ENCODE data around the gene SMKR1.

SMKR1 gene

DNA sequence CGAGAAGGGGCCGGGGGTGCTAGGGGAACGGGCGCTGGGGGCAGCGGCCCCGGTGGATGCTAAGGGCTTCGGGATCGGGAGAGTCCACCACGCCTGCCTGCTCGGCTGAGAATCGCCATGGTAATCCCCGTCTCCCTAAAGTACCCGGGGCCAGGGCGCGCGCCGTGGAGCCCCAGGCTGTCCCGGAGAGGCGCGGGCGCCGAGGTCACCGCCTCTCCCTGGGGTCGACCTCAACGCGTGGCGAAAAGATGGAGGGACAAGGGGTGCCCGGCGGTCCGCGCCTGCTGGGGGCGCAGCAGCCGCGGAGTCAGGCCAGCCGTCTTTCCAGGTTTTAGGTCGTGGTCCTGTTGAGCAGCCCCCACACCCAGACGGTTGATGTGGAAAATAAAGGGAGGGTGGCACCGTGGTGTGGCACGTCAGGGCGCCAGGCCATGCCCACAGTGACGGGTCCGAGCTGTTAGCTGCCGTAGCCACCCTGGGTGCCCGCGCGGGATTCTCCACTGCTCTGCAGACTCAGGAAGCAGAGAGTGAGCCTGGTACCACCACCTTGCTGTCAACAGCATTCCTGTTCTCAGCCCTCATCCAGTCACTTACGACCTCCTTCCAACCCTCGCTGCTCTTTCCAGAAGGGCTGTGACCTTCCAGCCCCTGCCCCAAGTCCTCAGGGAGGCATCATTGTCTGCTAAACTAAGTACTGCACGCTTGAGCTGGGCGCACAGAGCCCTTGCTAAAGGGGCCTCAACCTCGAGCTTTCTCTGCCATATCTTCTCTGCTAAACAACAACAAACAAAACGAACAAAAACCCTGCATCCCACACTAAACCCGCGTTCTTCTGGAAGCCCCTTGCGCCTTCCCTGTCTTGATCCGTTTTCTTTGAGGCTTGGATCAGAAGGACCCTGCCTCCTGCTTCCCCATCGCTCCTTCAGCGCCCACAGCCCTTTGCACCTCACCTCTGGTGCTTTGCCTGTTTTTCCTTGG is 666 bp downstream of the SMKR1 start:
- peaks cover 4% of the 10 kb centered on the region for H3K4me1 ChIP-seq (ENCODE audit: control insufficient read depth, insufficient read depth, low read length)
- H3K36me3 ChIP-seq (ENCODE audit: control insufficient read depth, insufficient read depth, low read length): no peaks in the 10 kb centered on the region
- H3K27ac ChIP-seq (ENCODE audit: low read depth, low read length): no peak overlapping the region
- H3K9me3 ChIP-seq (ENCODE audit: control insufficient read depth, insufficient read depth, low read length): no peaks in the 10 kb centered on the region
- H3K9ac ChIP-seq (ENCODE audit: low read depth, low read length): no peak overlapping the region
- peaks cover 36% of the 10 kb centered on the region for H3K27me3 ChIP-seq (ENCODE audit: control insufficient read depth, insufficient read depth, low read length)
- peak overlapping the region; percentile 69 for H3K4me3 ChIP-seq (ENCODE audit: low read depth, low read length)

DNA sequence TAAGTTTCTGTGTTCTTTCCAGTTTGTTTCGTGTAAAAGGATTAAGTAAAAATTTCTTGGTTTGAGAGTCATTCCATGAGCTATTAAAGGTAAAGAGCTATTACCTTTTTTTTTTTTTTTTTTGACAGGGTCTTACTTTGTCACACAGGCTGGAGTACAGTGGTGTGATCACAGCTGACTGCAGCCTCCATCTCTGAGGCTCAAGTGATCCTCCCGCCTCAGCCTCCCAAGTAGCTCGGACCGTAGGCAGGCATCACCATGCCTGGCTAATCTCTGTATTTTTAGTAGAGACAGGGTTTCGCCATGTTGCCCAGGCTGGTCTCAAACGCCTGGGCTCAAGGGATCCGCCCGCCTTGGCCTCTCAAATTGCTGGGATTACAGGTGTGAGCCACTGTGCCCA is 1.4 kb downstream of the SMKR1 start:
- Histone ChIP-seq H3K9me3 (ENCODE audit: control insufficient read depth, insufficient read depth, low read length) (no peaks in the 10 kb centered on the region), H3K27ac (ENCODE audit: low read depth, low read length) (no peak overlapping the region), H3K27me3 (ENCODE audit: control insufficient read depth, insufficient read depth, low read length) (peaks cover 36% of the 10 kb centered on the region), H3K4me3 (ENCODE audit: low read depth, low read length) (no peak overlapping the region), H3K9ac (ENCODE audit: low read depth, low read length) (no peak overlapping the region), H3K36me3 (ENCODE audit: control insufficient read depth, insufficient read depth, low read length) (no peaks in the 10 kb centered on the region), H3K4me1 (ENCODE audit: control insufficient read depth, insufficient read depth, low read length) (peaks cover 4% of the 10 kb centered on the region)

GRCh38 chr7:129512192-129512591 is 9.9 kb downstream of the SMKR1 start:
- Histone ChIP-seq H3K27me3 (ENCODE audit: control insufficient read depth, insufficient read depth, low read length) (no peaks in the 10 kb centered on the region), H3K4me3 (ENCODE audit: low read depth, low read length) (no peak overlapping the region), H3K4me1 (ENCODE audit: control insufficient read depth, insufficient read depth, low read length) (peaks cover 12% of the 10 kb centered on the region), H3K27ac (ENCODE audit: low read depth, low read length) (no peak overlapping the region), H3K9me3 (ENCODE audit: control insufficient read depth, insufficient read depth, low read length) (no peaks in the 10 kb centered on the region), H3K36me3 (ENCODE audit: control insufficient read depth, insufficient read depth, low read length) (no peaks in the 10 kb centered on the region), H3K9ac (ENCODE audit: low read depth, low read length) (no peak overlapping the region)

- Histone ChIP-seq H3K36me3 (ENCODE audit: control insufficient read depth, insufficient read depth, low read length) (no peaks in the 10 kb centered on the region), H3K4me1 (ENCODE audit: control insufficient read depth, insufficient read depth, low read length) (peaks cover 12% of the 10 kb centered on the region), H3K9me3 (ENCODE audit: control insufficient read depth, insufficient read depth, low read length) (no peaks in the 10 kb centered on the region), H3K27me3 (ENCODE audit: control insufficient read depth, insufficient read depth, low read length) (no peaks in the 10 kb centered on the region), H3K9ac (ENCODE audit: low read depth, low read length) (no peak overlapping the region), H3K27ac (ENCODE audit: low read depth, low read length) (no peak overlapping the region), H3K4me3 (ENCODE audit: low read depth, low read length) (no peak overlapping the region)
Observed at GRCh38 chr7:129513546-129513945, 11.2 kb downstream of the SMKR1 start.

- H3K27me3 ChIP-seq (ENCODE audit: control insufficient read depth, insufficient read depth, low read length): no peaks in the 10 kb centered on the region
- no peak overlapping the region for H3K4me3 ChIP-seq (ENCODE audit: low read depth, low read length)
- no peak overlapping the region for H3K9ac ChIP-seq (ENCODE audit: low read depth, low read length)
- H3K9me3 ChIP-seq (ENCODE audit: control insufficient read depth, insufficient read depth, low read length): no peaks in the 10 kb centered on the region
- peak overlapping the region; percentile 47 for H3K27ac ChIP-seq (ENCODE audit: low read depth, low read length)
- no peaks in the 10 kb centered on the region for H3K36me3 ChIP-seq (ENCODE audit: control insufficient read depth, insufficient read depth, low read length)
- H3K4me1 ChIP-seq (ENCODE audit: control insufficient read depth, insufficient read depth, low read length): peaks cover 15% of the 10 kb centered on the region
Observed at GRCh38 chr7:129514683-129515082, 12.4 kb downstream of the SMKR1 start.

DNA sequence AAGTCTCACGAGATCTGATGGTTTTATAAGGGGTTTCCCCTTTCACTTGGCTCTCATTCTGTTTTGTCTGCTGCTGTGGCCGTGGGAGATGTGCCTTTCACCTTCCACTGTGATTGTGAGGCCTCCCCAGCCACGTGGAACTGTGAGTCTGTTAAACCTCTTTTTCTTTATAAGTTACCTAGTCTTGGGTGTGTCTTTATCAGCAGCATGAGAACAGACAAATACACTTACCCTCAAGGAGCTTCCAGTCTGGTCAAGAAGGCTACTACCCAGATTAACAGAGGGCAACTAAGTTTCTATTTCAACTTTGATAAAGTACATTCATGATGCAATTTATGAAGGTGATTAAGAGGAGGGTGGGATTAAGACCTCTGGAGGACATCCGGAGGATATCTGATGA is 13.1 kb downstream of the SMKR1 start:
- Histone ChIP-seq H3K27me3 (ENCODE audit: control insufficient read depth, insufficient read depth, low read length) (no peaks in the 10 kb centered on the region), H3K4me3 (ENCODE audit: low read depth, low read length) (no peak overlapping the region), H3K36me3 (ENCODE audit: control insufficient read depth, insufficient read depth, low read length) (no peaks in the 10 kb centered on the region), H3K27ac (ENCODE audit: low read depth, low read length) (no peak overlapping the region), H3K4me1 (ENCODE audit: control insufficient read depth, insufficient read depth, low read length) (peaks cover 18% of the 10 kb centered on the region), H3K9me3 (ENCODE audit: control insufficient read depth, insufficient read depth, low read length) (no peaks in the 10 kb centered on the region), H3K9ac (ENCODE audit: low read depth, low read length) (no peak overlapping the region)

DNA sequence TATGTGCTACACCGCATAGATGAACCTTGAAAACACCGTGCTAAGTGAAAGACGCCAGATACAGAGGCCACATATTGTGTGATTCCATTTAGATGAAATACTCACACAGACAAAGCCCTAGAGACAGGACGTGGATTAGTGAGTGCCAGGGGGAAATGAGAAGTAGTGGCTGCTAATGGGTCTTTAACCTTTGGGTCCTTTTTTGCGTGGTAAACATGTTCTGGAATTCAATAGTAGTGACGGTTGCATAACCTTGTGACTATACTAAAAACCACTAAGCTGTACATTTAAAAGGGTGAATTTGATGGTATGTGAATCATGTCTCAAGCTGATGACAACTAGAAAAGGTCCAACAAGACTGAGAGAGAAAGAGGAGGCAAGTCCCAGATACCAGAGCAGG is 15.6 kb downstream of the SMKR1 start:
- H3K4me3 ChIP-seq (ENCODE audit: low read depth, low read length): no peak overlapping the region
- H3K27me3 ChIP-seq (ENCODE audit: control insufficient read depth, insufficient read depth, low read length): no peaks in the 10 kb centered on the region
- H3K9me3 ChIP-seq (ENCODE audit: control insufficient read depth, insufficient read depth, low read length): no peaks in the 10 kb centered on the region
- peaks cover 21% of the 10 kb centered on the region for H3K4me1 ChIP-seq (ENCODE audit: control insufficient read depth, insufficient read depth, low read length)
- no peak overlapping the region for H3K27ac ChIP-seq (ENCODE audit: low read depth, low read length)
- no peak overlapping the region for H3K9ac ChIP-seq (ENCODE audit: low read depth, low read length)
- no peaks in the 10 kb centered on the region for H3K36me3 ChIP-seq (ENCODE audit: control insufficient read depth, insufficient read depth, low read length)

DNA sequence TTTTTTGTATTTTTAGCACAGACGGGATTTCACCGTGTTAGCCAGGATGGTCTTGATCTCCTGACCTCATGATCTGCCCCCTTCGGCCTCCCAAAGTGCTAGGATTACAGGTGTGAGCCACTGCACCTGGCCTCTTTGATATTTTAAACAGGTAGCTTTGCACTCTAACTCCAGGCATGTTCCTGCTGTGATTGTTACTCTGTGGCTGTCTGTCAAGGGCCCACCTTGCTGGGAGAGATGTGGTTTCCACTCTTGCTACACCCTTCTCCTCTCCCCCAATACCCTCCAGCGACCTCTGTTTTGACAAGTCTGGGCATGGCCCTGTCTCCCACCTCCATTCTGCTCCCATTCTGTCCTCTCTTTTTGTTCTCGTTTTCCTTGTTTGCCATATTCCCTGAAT is 17.1 kb downstream of the SMKR1 start:
- Histone ChIP-seq H3K27ac (ENCODE audit: low read depth, low read length) (no peak overlapping the region), H3K36me3 (ENCODE audit: control insufficient read depth, insufficient read depth, low read length) (no peaks in the 10 kb centered on the region), H3K4me1 (ENCODE audit: control insufficient read depth, insufficient read depth, low read length) (peaks cover 17% of the 10 kb centered on the region), H3K9ac (ENCODE audit: low read depth, low read length) (no peak overlapping the region; the same call in 1 of the 2 replicates), H3K4me3 (ENCODE audit: low read depth, low read length) (no peak overlapping the region), H3K27me3 (ENCODE audit: control insufficient read depth, insufficient read depth, low read length) (no peaks in the 10 kb centered on the region), H3K9me3 (ENCODE audit: control insufficient read depth, insufficient read depth, low read length) (no peaks in the 10 kb centered on the region)

GRCh38 chr7:129522088-129522970 is 20.0 kb downstream of the SMKR1 start:
- no peak overlapping the region for H3K27ac ChIP-seq (ENCODE audit: low read depth, low read length)
- H3K27me3 ChIP-seq (ENCODE audit: control insufficient read depth, insufficient read depth, low read length): no peaks in the 10 kb centered on the region
- no peaks in the 10 kb centered on the region for H3K36me3 ChIP-seq (ENCODE audit: control insufficient read depth, insufficient read depth, low read length)

DNA sequence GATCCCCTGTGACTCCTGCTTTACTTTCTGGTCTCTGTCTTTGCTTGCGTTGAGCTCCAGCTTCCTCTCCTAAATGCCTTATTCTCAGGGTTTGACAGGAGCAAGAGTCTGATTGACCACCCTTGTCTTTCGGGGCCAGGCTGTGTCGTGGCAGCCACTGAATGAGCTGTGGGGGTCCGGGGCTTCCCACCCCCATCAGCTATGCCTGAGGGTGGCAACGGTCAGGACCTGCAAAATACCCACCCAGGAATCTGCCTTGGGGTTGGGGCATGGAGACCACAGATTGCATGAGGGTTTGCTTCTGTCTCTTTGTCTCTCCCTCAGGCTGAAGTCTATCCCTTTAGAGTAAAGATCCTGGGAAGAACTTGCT is 20.6 kb downstream of the SMKR1 start:
- Histone ChIP-seq H3K27ac (ENCODE audit: low read depth, low read length) (no peak overlapping the region), H3K36me3 (ENCODE audit: control insufficient read depth, insufficient read depth, low read length) (no peaks in the 10 kb centered on the region), H3K4me3 (ENCODE audit: low read depth, low read length) (no peak overlapping the region), H3K9ac (ENCODE audit: low read depth, low read length) (no peak overlapping the region), H3K9me3 (ENCODE audit: control insufficient read depth, insufficient read depth, low read length) (no peaks in the 10 kb centered on the region), H3K27me3 (ENCODE audit: control insufficient read depth, insufficient read depth, low read length) (no peaks in the 10 kb centered on the region), H3K4me1 (ENCODE audit: control insufficient read depth, insufficient read depth, low read length) (peaks cover 11% of the 10 kb centered on the region)

More at GRCh38 chr7:129522088-129522970, 20.0 kb downstream of the SMKR1 start:
- H3K4me3 ChIP-seq (ENCODE audit: low read depth, low read length): no peak overlapping the region
- no peak overlapping the region for H3K9ac ChIP-seq (ENCODE audit: low read depth, low read length)
- no peaks in the 10 kb centered on the region for H3K9me3 ChIP-seq (ENCODE audit: control insufficient read depth, insufficient read depth, low read length)
- peaks cover 11% of the 10 kb centered on the region for H3K4me1 ChIP-seq (ENCODE audit: control insufficient read depth, insufficient read depth, low read length)

GRCh38 chr7:129523924-129524323 is 21.6 kb downstream of the SMKR1 start:
- Histone ChIP-seq H3K4me3 (ENCODE audit: low read depth, low read length) (no peak overlapping the region), H3K4me1 (ENCODE audit: control insufficient read depth, insufficient read depth, low read length) (peaks cover 11% of the 10 kb centered on the region), H3K9ac (ENCODE audit: low read depth, low read length) (no peak overlapping the region), H3K9me3 (ENCODE audit: control insufficient read depth, insufficient read depth, low read length) (no peaks in the 10 kb centered on the region), H3K36me3 (ENCODE audit: control insufficient read depth, insufficient read depth, low read length) (no peaks in the 10 kb centered on the region), H3K27ac (ENCODE audit: low read depth, low read length) (no peak overlapping the region), H3K27me3 (ENCODE audit: control insufficient read depth, insufficient read depth, low read length) (no peaks in the 10 kb centered on the region)

Data from HUES48 (cell line).